DMS 273 (cell line): ENCODE measurements around the gene OXCT1.
"Not testable (repeated sequence)": the region's sequence is repeated elsewhere in the genome, so short reads cannot be mapped to it uniquely, and the experiment has no call there.

Experiments
- DNase-seq: peaks from one replicate; lab custom pipeline; 2025; ENCODE audit not compliant: unreplicated experiment; lab: John Stamatoyannopoulos, UW

OXCT1 gene

GRCh38 chr5:41874512-41875060 lies 4.4 kb upstream of the OXCT1 start:
- no peak for DNase-seq

GRCh38 chr5:41871852-41872251 lies 1.6 kb upstream of the OXCT1 start:
- DNase-seq = peak; percentile 7

- no peak for DNase-seq
These were observed 413 bp upstream of the OXCT1 start for GRCh38 chr5:41870627-41871048.

GRCh38 chr5:41869151-41869723 lies 988 bp downstream of the OXCT1 start:
- DNase-seq = no peak

GRCh38 chr5:41863871-41864486 lies 6.2 kb downstream of the OXCT1 start:
- DNase-seq = no peak

- DNase-seq = no peak
These were observed 11.3 kb downstream of the OXCT1 start for GRCh38 chr5:41858890-41859289.

- DNase-seq = no peak
These were observed 12.2 kb downstream of the OXCT1 start for GRCh38 chr5:41857989-41858388.

- DNase-seq = peak; percentile 87
These were observed 13.4 kb downstream of the OXCT1 start for GRCh38 chr5:41856644-41857491.

- no peak for DNase-seq
These were observed 17.9 kb downstream of the OXCT1 start for GRCh38 chr5:41852293-41852692.

GRCh38 chr5:41851116-41851515 lies 19.1 kb downstream of the OXCT1 start:
- no peak for DNase-seq

- no peak for DNase-seq
These were observed 21.2 kb downstream of the OXCT1 start for GRCh38 chr5:41848983-41849382.

GRCh38 chr5:41845751-41846150 lies 24.5 kb downstream of the OXCT1 start:
- not testable (repeated sequence) for DNase-seq

GRCh38 chr5:41844502-41844901 lies 25.7 kb downstream of the OXCT1 start:
- DNase-seq = no peak

- peak; percentile 81 for DNase-seq
These were observed 26.5 kb downstream of the OXCT1 start for GRCh38 chr5:41843456-41844370.

GRCh38 chr5:41842777-41843176 lies 27.4 kb downstream of the OXCT1 start:
- DNase-seq = no peak

- no peak for DNase-seq
These were observed 28.9 kb downstream of the OXCT1 start for GRCh38 chr5:41841325-41841724.

- no peak for DNase-seq
These were observed 30.0 kb downstream of the OXCT1 start for GRCh38 chr5:41840251-41840650.

GRCh38 chr5:41837793-41838192 lies 32.4 kb downstream of the OXCT1 start:
- no peak for DNase-seq

GRCh38 chr5:41835645-41836044 lies 34.6 kb downstream of the OXCT1 start:
- DNase-seq = no peak

GRCh38 chr5:41834506-41834905 lies 35.7 kb downstream of the OXCT1 start:
- no peak for DNase-seq

- no peak for DNase-seq
These were observed 37.8 kb downstream of the OXCT1 start for GRCh38 chr5:41832430-41832829.
